COLO829 (cell line): ENCODE measurements around the gene ALK.
"Not testable (repeated sequence)": the region's sequence is repeated elsewhere in the genome, so short reads cannot be mapped to it uniquely, and the experiment has no call there.

Experiments
- DNase-seq: peaks from one replicate; pipeline ENCODE4 v3.0.0; 2012; ENCODE audit warnings: low spot score

The ALK gene

GRCh38 chr2:29841386-29842004, 79.9 kb downstream of the ALK start:
- peak; percentile 50 for DNase-seq

- no peak for DNase-seq
Observed at GRCh38 chr2:29839306-29839705, 82.1 kb downstream of the ALK start.

- DNase-seq, result no peak
Observed at GRCh38 chr2:29837925-29838324, 83.5 kb downstream of the ALK start.

GRCh38 chr2:29834624-29835023, 86.8 kb downstream of the ALK start:
- DNase-seq, result no peak

GRCh38 chr2:29834036-29834540, 87.3 kb downstream of the ALK start:
- DNase-seq, result no peak

GRCh38 chr2:29831560-29831959, 89.8 kb downstream of the ALK start:
- no peak for DNase-seq

- no peak for DNase-seq
Observed at GRCh38 chr2:29829841-29830240, 91.5 kb downstream of the ALK start.

GRCh38 chr2:29824145-29824544, 97.2 kb downstream of the ALK start:
- DNase-seq, result not testable (repeated sequence)

GRCh38 chr2:29821591-29821990, 99.8 kb downstream of the ALK start:
- DNase-seq, result no peak

GRCh38 chr2:29819570-29819969, 101.8 kb downstream of the ALK start:
- no peak for DNase-seq

GRCh38 chr2:29817801-29818680, 103.3 kb downstream of the ALK start:
- no peak for DNase-seq

GRCh38 chr2:29817299-29817698, 104.1 kb downstream of the ALK start:
- no peak for DNase-seq

GRCh38 chr2:29816651-29817050, 104.7 kb downstream of the ALK start:
- DNase-seq, result no peak

- no peak for DNase-seq
Observed at GRCh38 chr2:29811378-29811777, 110.0 kb downstream of the ALK start.

- no peak for DNase-seq
Observed at GRCh38 chr2:29810956-29811355, 110.4 kb downstream of the ALK start.

- no peak for DNase-seq
Observed at GRCh38 chr2:29808321-29808720, 113.1 kb downstream of the ALK start.

- no peak for DNase-seq
Observed at GRCh38 chr2:29807082-29807481, 114.3 kb downstream of the ALK start.

- no peak for DNase-seq
Observed at GRCh38 chr2:29806461-29806860, 114.9 kb downstream of the ALK start.

GRCh38 chr2:29804671-29805070, 116.7 kb downstream of the ALK start:
- no peak for DNase-seq

- no peak for DNase-seq
Observed at GRCh38 chr2:29803537-29803936, 117.8 kb downstream of the ALK start.

- no peak for DNase-seq
Observed at GRCh38 chr2:29802986-29803385, 118.4 kb downstream of the ALK start.

GRCh38 chr2:29799628-29800027, 121.8 kb downstream of the ALK start:
- DNase-seq, result no peak

GRCh38 chr2:29797916-29798315, 123.5 kb downstream of the ALK start:
- no peak for DNase-seq
